Motor neuron (in vitro differentiated cells): Measurements from ENCODE around the gene CISD2. TPM values are rescaled to one million over a fixed set of nuclear protein-coding genes. Genes with fewer than 3 reads are reported as not detected.

Source experiments
- ATAC-seq, 8 experiments: fragments of 200-7000 bp; cut with Tn5 transposase; replicated peaks in 6 of 8; 2 replicates each; pipeline ENCODE4 v1.8.0; 2021; ENCODE audit warnings: mild to moderate bottlenecking in 8 of 8, moderate library complexity in 8 of 8
- H3K27ac ChIP-seq, 2 donors: fragments of 250-450 bp; sonication (Bioruptor Pico); 2 replicates each; pipeline ENCODE4 v1.9.0; 2021; ENCODE audit warnings: antibody characterized with exemption in 2 of 2, mild to moderate bottlenecking in 2 of 2, moderate library complexity in 1 of 2
- H3K4me1 ChIP-seq, 2 donors: fragments of 250-450 bp; sonication (Bioruptor Pico); replicated peaks in 1 of 2; 2 replicates each; pipeline ENCODE4 v1.6.1; 2021; ENCODE audit warnings: antibody characterized with exemption in 2 of 2, mild to moderate bottlenecking in 2 of 2, moderate library complexity in 1 of 2
- H3K4me3 ChIP-seq, 5 donors: fragments of 250-450 bp; sonication (Bioruptor Pico); 2 replicates each; pipeline ENCODE4 v1.9.0; 2021; ENCODE audit warnings: antibody characterized with exemption in 5 of 5, mild to moderate bottlenecking in 5 of 5, moderate library complexity in 4 of 5
- WGBS, 10 experiments: fragments of 450-650 bp; shearing (Covaris generic); methylation state at CpG; one replicate each; pipeline ENCODE4 v1.0.0; 2022; 5-methylcytosine and 5-hydroxymethylcytosine counted together
- in situ Hi-C, 9 experiments: fragments of 400-800 bp; cut with MboI; loops; one replicate each; pipeline ENCODE4 v1.15.0; 2021; ENCODE audit warnings: low sequenced_read_pairs in 9 of 9, low pct_unique_long_range_greater_than_20kb in 2 of 9; ENCODE audit not compliant: unreplicated experiment in 9 of 9
- total RNA-seq, 8 experiments: library from RNA; unstranded; fragments of 300-600 nt; gene quantifications; 2 replicates each; pipeline versions ENCODE4 v1.2.3 to v1.2.4, GENCODE V29; 2022

Gene CISD2
- total RNA-seq, 8 experiments from 2014 or later: 20.8 to 53.8 (median 50.0) TPM

- no peak for ATAC-seq
- 0 to 10% (median 0%) methylated on average over 2 to 4 of the region's 4 CpGs; no CpG with 5 or more reads in 6 of the 10 experiments for WGBS, 10 experiments
- in situ Hi-C loops: no loop called here
- peaks cover 6 to 16% of the 10 kb centered on the region in 2 donors for H3K4me1 ChIP-seq
- H3K4me3 ChIP-seq: peak overlapping the region; percentile 89 to 97 (median 92)
- peak overlapping the region; percentile 98 to 99 for H3K27ac ChIP-seq
These were observed 40.3 kb upstream of the CISD2 start for GRCh38 chr4:102828497-102828808.

GRCh38 chr4:102829803-102830202 is 39.0 kb upstream of the CISD2 start:
- in situ Hi-C loops: no loop called here
- ATAC-seq: no peak
- peaks cover 5 to 6% of the 10 kb centered on the region in 2 donors for H3K4me1 ChIP-seq
- H3K27ac ChIP-seq: no peak overlapping the region
- no peak overlapping the region for H3K4me3 ChIP-seq
- 92 to 100% (median 99%) methylated on average over 3 to 7 of the region's 7 CpGs; no CpG with 5 or more reads in 2 of the 10 experiments for WGBS, 10 experiments

GRCh38 chr4:102832105-102832504 is 36.7 kb upstream of the CISD2 start:
- peaks cover 5 to 6% of the 10 kb centered on the region in 2 donors for H3K4me1 ChIP-seq
- in situ Hi-C loops: no loop called here
- WGBS, 10 experiments: 90 to 100% (median 97%) methylated on average over 3 to 4 of the region's 4 CpGs; no CpG with 5 or more reads in 1 of the 10 experiments

GRCh38 chr4:102832667-102833066 is 36.1 kb upstream of the CISD2 start:
- no peak overlapping the region for H3K4me3 ChIP-seq
- H3K27ac ChIP-seq: no peak overlapping the region
- ATAC-seq: no peak
- peaks cover 5 to 6% of the 10 kb centered on the region in 2 donors for H3K4me1 ChIP-seq
- WGBS, 10 experiments: 67 to 100% (median 83%) methylated on average over 1 of the region's 1 CpG; no CpG with 5 or more reads in 3 of the 10 experiments
- in situ Hi-C loops: no loop called here

More at GRCh38 chr4:102832105-102832504, 36.7 kb upstream of the CISD2 start:
- ATAC-seq: no peak
- H3K4me3 ChIP-seq: no peak overlapping the region
- H3K27ac ChIP-seq: no peak overlapping the region

- WGBS, 10 experiments: 83 to 100% (median 100%) methylated on average over 1 of the region's 1 CpG; no CpG with 5 or more reads in 3 of the 10 experiments
- in situ Hi-C loops: no loop called here
These were observed 32.2 kb upstream of the CISD2 start for GRCh38 chr4:102836596-102836995.

GRCh38 chr4:102842367-102842766 is 26.4 kb upstream of the CISD2 start:
- in situ Hi-C loops: no loop called here
- ATAC-seq: no peak
- Histone ChIP-seq H3K4me1 (no peaks in the 10 kb centered on the region), H3K4me3 (no peak overlapping the region), H3K27ac (no peak overlapping the region)
- 81 to 100% (median 89%) methylated on average over 1 to 3 of the region's 3 CpGs; no CpG with 5 or more reads in 2 of the 10 experiments for WGBS, 10 experiments

More at GRCh38 chr4:102836596-102836995, 32.2 kb upstream of the CISD2 start:
- no peaks in the 10 kb centered on the region for H3K4me1 ChIP-seq
- no peak for ATAC-seq
- H3K4me3 ChIP-seq: no peak overlapping the region
- H3K27ac ChIP-seq: no peak overlapping the region

GRCh38 chr4:102843273-102843672 is 25.5 kb upstream of the CISD2 start:
- Histone ChIP-seq H3K4me3 (no peak overlapping the region), H3K4me1 (no peaks in the 10 kb centered on the region), H3K27ac (no peak overlapping the region)
- in situ Hi-C loops: no loop called here
- no peak for ATAC-seq

GRCh38 chr4:102843938-102844337 is 24.9 kb upstream of the CISD2 start:
- in situ Hi-C loops: no loop called here
- no peak overlapping the region for H3K27ac ChIP-seq
- no peaks in the 10 kb centered on the region for H3K4me1 ChIP-seq
- 20 to 100% (median 75%) methylated on average over 1 of the region's 1 CpG; no CpG with 5 or more reads in 4 of the 10 experiments for WGBS, 10 experiments
- H3K4me3 ChIP-seq: no peak overlapping the region
- no peak for ATAC-seq

GRCh38 chr4:102847687-102848086 is 21.1 kb upstream of the CISD2 start:
- Histone ChIP-seq H3K4me3 (no peak overlapping the region), H3K4me1 (no peaks in the 10 kb centered on the region), H3K27ac (no peak overlapping the region)
- ATAC-seq: no peak
- WGBS, 10 experiments: 90 to 100% (median 100%) methylated on average over 3 to 7 of the region's 8 CpGs; no CpG with 5 or more reads in 1 of the 10 experiments
- in situ Hi-C loops: no loop called here

GRCh38 chr4:102849579-102850104 is 19.1 kb upstream of the CISD2 start:
- WGBS, 10 experiments: 60 to 100% (median 78%) methylated on average over 1 to 3 of the region's 3 CpGs; no CpG with 5 or more reads in 2 of the 10 experiments
- no peak overlapping the region for H3K27ac ChIP-seq
- H3K4me3 ChIP-seq: no peak overlapping the region
- in situ Hi-C loops: no loop called here
- no peak for ATAC-seq
- no peaks in the 10 kb centered on the region for H3K4me1 ChIP-seq

- Histone ChIP-seq H3K27ac (no peak overlapping the region), H3K4me1 (no peaks in the 10 kb centered on the region), H3K4me3 (no peak overlapping the region)
- no peak for ATAC-seq
- in situ Hi-C loops: no loop called here
- 67 to 100% (median 100%) methylated on average over 1 to 2 of the region's 2 CpGs; no CpG with 5 or more reads in 3 of the 10 experiments for WGBS, 10 experiments
These were observed 18.4 kb upstream of the CISD2 start for GRCh38 chr4:102850370-102850769.

GRCh38 chr4:102858828-102859464 is 9.8 kb upstream of the CISD2 start:
- ATAC-seq: no peak
- Histone ChIP-seq H3K27ac (no peak overlapping the region), H3K4me1 (no peaks in the 10 kb centered on the region), H3K4me3 (no peak overlapping the region)
- in situ Hi-C loops: no loop called here
- WGBS, 10 experiments: 84 to 100% (median 98%) methylated on average over 1 to 2 of the region's 2 CpGs

- Histone ChIP-seq H3K4me1 (no peaks in the 10 kb centered on the region), H3K27ac (no peak overlapping the region), H3K4me3 (no peak overlapping the region)
- ATAC-seq: no peak
- in situ Hi-C loops: no loop called here
- 60 to 100% (median 89%) methylated on average over 1 to 2 of the region's 2 CpGs; no CpG with 5 or more reads in 6 of the 10 experiments for WGBS, 10 experiments
These were observed 8.0 kb upstream of the CISD2 start for GRCh38 chr4:102860611-102861324.
